Measurements from ENCODE around the gene TSGA10.
"Not testable (repeated sequence)": the region's sequence is repeated elsewhere in the genome, so short reads cannot be mapped to it uniquely, and the experiment has no call there.

DNA sequence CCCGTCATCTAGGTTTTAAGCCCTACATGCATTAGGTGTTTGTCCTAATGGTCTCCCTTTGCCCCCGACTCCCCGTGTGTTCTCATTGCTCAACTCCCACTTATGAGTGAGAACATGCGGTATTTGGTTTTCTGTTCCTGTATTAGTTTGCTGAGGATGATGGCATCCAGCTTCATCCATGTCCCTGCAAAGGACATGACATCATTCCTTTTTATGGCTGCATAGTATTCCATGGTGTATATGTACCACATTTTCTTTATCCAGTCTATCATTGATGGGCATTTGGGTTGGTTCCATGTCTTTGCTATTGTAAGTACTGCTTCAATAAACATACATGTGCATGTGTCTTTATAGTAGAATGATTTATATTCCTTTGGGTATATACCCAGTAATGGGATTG lies 37.6 kb upstream of the TSGA10 start:
- TF ChIP-seq, protein P1, sequence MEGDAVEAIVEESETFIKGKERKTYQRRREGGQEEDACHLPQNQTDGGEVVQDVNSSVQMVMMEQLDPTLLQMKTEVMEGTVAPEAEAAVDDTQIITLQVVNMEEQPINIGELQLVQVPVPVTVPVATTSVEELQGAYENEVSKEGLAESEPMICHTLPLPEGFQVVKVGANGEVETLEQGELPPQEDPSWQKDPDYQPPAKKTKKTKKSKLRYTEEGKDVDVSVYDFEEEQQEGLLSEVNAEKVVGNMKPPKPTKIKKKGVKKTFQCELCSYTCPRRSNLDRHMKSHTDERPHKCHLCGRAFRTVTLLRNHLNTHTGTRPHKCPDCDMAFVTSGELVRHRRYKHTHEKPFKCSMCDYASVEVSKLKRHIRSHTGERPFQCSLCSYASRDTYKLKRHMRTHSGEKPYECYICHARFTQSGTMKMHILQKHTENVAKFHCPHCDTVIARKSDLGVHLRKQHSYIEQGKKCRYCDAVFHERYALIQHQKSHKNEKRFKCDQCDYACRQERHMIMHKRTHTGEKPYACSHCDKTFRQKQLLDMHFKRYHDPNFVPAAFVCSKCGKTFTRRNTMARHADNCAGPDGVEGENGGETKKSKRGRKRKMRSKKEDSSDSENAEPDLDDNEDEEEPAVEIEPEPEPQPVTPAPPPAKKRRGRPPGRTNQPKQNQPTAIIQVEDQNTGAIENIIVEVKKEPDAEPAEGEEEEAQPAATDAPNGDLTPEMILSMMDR (IDR thresholded peaks at IDR 0.05), result not testable (repeated sequence)
- TF ChIP-seq POLR2A (IDR thresholded peaks at IDR 0.05), result not testable (repeated sequence)

Measured in body of pancreas (tissue), 4 donors.